SK-N-SH (cell line): Measurements from ENCODE around the gene MYBPH. TPM values are rescaled to one million over a fixed set of nuclear protein-coding genes. Genes with fewer than 3 reads are reported as not detected.

Source experiments
- CTCF ChIA-PET: fragments of 300-600, 350-600 bp; formaldehyde crosslinking; extraction: SDS; loops from one replicate; lab custom pipeline; 2021; lab: Yijun Ruan, JAX
- POLR2A ChIA-PET: fragments of 350-600 bp; sonication (Branson Sonifier 250); formaldehyde crosslinking; extraction: SDS; loops from one replicate; lab custom pipeline; 2020; ENCODE audit warnings: antibody characterized with exemption, inconsistent platforms; lab: Yijun Ruan, JAX
- DNase-seq: peaks from one replicate; pipeline ENCODE4 v3.0.0; 2012
- H2AFZ ChIP-seq: fragments of 200-600 bp; sonication (generic); 2 replicates; pipeline ENCODE4 v1.8.1; 2016; ENCODE audit warnings: antibody characterized with exemption, mild to moderate bottlenecking, low read depth
- H3F3A ChIP-seq: fragments of 200-600 bp; sonication (generic); replicated peaks from 2 replicates; pipeline ENCODE3; 2016; ENCODE audit warnings: antibody characterized with exemption, mild to moderate bottlenecking; ENCODE audit not compliant: insufficient read depth
- H3K27ac ChIP-seq, 2 experiments: fragments of 200-500 bp in 1 of 2; fragments of 200-600 bp in 1 of 2; sonication (Bioruptor generic) in 1 of 2; sonication (generic), shearing (Covaris generic) in 1 of 2; 2 replicates each; pipeline versions ENCODE4 v1.5.1 to v1.6.1; 2014 to 2016; ENCODE audit warnings: low read depth in 2 of 2, inconsistent platforms in 1 of 2, low read length in 1 of 2, mild to moderate bottlenecking in 1 of 2, mixed read lengths in 1 of 2
- H3K27me3 ChIP-seq: fragments of 200-600 bp; sonication (generic), shearing (Covaris generic); 2 replicates; pipeline ENCODE4 v1.6.1; 2016; ENCODE audit warnings: mixed run types; ENCODE audit not compliant: insufficient read depth
- H3K36me3 ChIP-seq, 2 experiments: fragments of 200-500 bp in 1 of 2; fragments of 200-600 bp in 1 of 2; sonication (Bioruptor generic) in 1 of 2; sonication (generic) in 1 of 2; replicated peaks in 1 of 2; 2 replicates each; pipeline versions ENCODE3 to v1.5.1; 2014 to 2016; ENCODE audit warnings: low read length in 1 of 2, mild to moderate bottlenecking in 1 of 2; ENCODE audit not compliant: insufficient read depth in 2 of 2, control insufficient read depth in 1 of 2
- H3K4me1 ChIP-seq, 2 experiments: fragments of 200-500 bp in 1 of 2; fragments of 200-600 bp in 1 of 2; sonication (Bioruptor generic) in 1 of 2; sonication (generic), shearing (Covaris generic) in 1 of 2; 2 replicates each; pipeline versions ENCODE4 v1.5.1 to v1.6.1; 2014 to 2016; ENCODE audit warnings: low read depth in 1 of 2, low read length in 1 of 2, mixed run types in 1 of 2; ENCODE audit not compliant: insufficient read depth in 2 of 2, control insufficient read depth in 1 of 2
- H3K4me2 ChIP-seq: fragments of 200-600 bp; sonication (generic), shearing (Covaris generic); 2 replicates; pipeline ENCODE4 v1.6.1; 2017; ENCODE audit warnings: mixed run types
- H3K4me3 ChIP-seq, 2 experiments: fragments of 200-500 bp in 1 of 2; fragments of 200-600 bp in 1 of 2; sonication (Bioruptor generic) in 1 of 2; sonication (generic), shearing (Covaris generic) in 1 of 2; 2 replicates each; pipeline versions ENCODE4 v1.5.1 to v1.8.1; 2014 to 2016; ENCODE audit warnings: low read depth in 2 of 2, inconsistent platforms in 1 of 2, low read length in 1 of 2, mild to moderate bottlenecking in 1 of 2, mixed read lengths in 1 of 2, moderate library complexity in 1 of 2
- H3K79me2 ChIP-seq: fragments of 200-600 bp; sonication (generic); 2 replicates; pipeline ENCODE4 v1.8.1; 2017; ENCODE audit warnings: mild to moderate bottlenecking; ENCODE audit not compliant: insufficient read depth
- H3K9ac ChIP-seq: fragments of 200-600 bp; sonication (generic); 2 replicates; pipeline ENCODE4 v1.6.1; 2017; ENCODE audit warnings: mixed run types
- H3K9me2 ChIP-seq: fragments of 200-600 bp; sonication (generic); 2 replicates; pipeline ENCODE4 v1.6.1; 2017; ENCODE audit warnings: mixed run types
- H3K9me3 ChIP-seq: fragments of 200-600 bp; sonication (generic); 2 replicates; pipeline ENCODE4 v1.6.1; 2017; ENCODE audit warnings: mixed run types, mild to moderate bottlenecking, moderate library complexity
- H4K20me1 ChIP-seq: fragments of 200-600 bp; sonication (generic); 2 replicates; pipeline ENCODE4 v1.6.1; 2017; ENCODE audit warnings: mild to moderate bottlenecking, mixed run types; ENCODE audit not compliant: insufficient read depth
- CHD2 ChIP-seq: fragments of 150-350 bp; IDR thresholded peaks from 2 replicates; pipeline ENCODE4 v1.6.1; 2018; ENCODE audit warnings: low read length; ENCODE audit not compliant: partially characterized antibody
- ELF1 ChIP-seq: IDR thresholded peaks from 2 replicates; pipeline ENCODE4 v1.4.0; 2012
- EP300 ChIP-seq, 2 experiments: IDR thresholded peaks; 2 replicates each; pipeline versions ENCODE4 v1.4.0 to v1.6.1; 2012; ENCODE audit warnings: borderline replicate concordance in 1 of 2, low read depth in 1 of 2, low read length in 1 of 2
- FOSL2 ChIP-seq: IDR thresholded peaks from 2 replicates; pipeline ENCODE4 v1.4.0; 2012; ENCODE audit warnings: low read depth, mild to moderate bottlenecking, moderate library complexity, borderline replicate concordance
- FOXJ3 ChIP-seq: sonication (generic); formaldehyde crosslinking; IDR thresholded peaks from 2 replicates; pipeline ENCODE4 v1.5.1; 2020; ENCODE audit warnings: mild to moderate bottlenecking, missing genetic modification reagents
- GABPA ChIP-seq: IDR thresholded peaks from 2 replicates; pipeline ENCODE4 v1.4.0; 2012; ENCODE audit warnings: low read depth, mild to moderate bottlenecking
- GATA2 ChIP-seq: sonication (generic); formaldehyde crosslinking; IDR thresholded peaks from 2 replicates; pipeline ENCODE4 v1.5.0; 2020; ENCODE audit warnings: mild to moderate bottlenecking, missing genetic modification reagents
- MEF2A ChIP-seq: IDR thresholded peaks from 2 replicates; pipeline ENCODE4 v1.4.0; 2012; ENCODE audit warnings: low read depth, borderline replicate concordance
- MXI1 ChIP-seq: IDR thresholded peaks from 2 replicates; pipeline ENCODE4 v1.6.1; 2012; ENCODE audit warnings: mild to moderate bottlenecking, low read depth, low read length, improper control_type of control experiment
- NFIC ChIP-seq: IDR thresholded peaks from 2 replicates; pipeline ENCODE4 v1.4.0; 2012; ENCODE audit warnings: borderline replicate concordance
- RAD21 ChIP-seq: IDR thresholded peaks from 2 replicates; pipeline ENCODE4 v1.6.1; 2012; ENCODE audit warnings: mild to moderate bottlenecking, low read length
- RCOR1 ChIP-seq: fragments of 150-350 bp; IDR thresholded peaks from 2 replicates; pipeline ENCODE4 v1.6.1; 2017; ENCODE audit warnings: antibody characterized with exemption, low read length
- TCF12 ChIP-seq: IDR thresholded peaks from 2 replicates; pipeline ENCODE4 v1.4.0; 2012
- TEAD4 ChIP-seq: IDR thresholded peaks from 2 replicates; pipeline ENCODE4 v1.4.0; 2012; ENCODE audit warnings: mild to moderate bottlenecking, borderline replicate concordance; ENCODE audit not compliant: insufficient read depth
- USF1 ChIP-seq: IDR thresholded peaks from 2 replicates; pipeline ENCODE4 v1.4.0; 2012; ENCODE audit warnings: low read depth, borderline replicate concordance
- YY1 ChIP-seq: IDR thresholded peaks from 2 replicates; pipeline ENCODE4 v1.4.0; 2012; ENCODE audit warnings: low read depth, mild to moderate bottlenecking
- WGBS: methylation state at CpG from one replicate; pipeline ENCODE4 v1.1.6; 2017; ENCODE audit warnings: low lambda C conversion rate; 5-methylcytosine and 5-hydroxymethylcytosine counted together
- polyA plus RNA-seq, 3 experiments: library from polyadenylated mRNA; depleted of rRNA; stranded (reverse); fragments of >200 nt; gene quantifications; 2 replicates each; pipeline ENCODE4 v1.2.3, GENCODE V29; 2012
- TF ChIP-seq, protein P1 (sequence below): fragments of 150-350 bp; IDR thresholded peaks from 2 replicates; pipeline ENCODE4 v1.6.1; 2017; ENCODE audit warnings: antibody characterized with exemption, low read length, low read depth, borderline replicate concordance

MYBPH gene
- polyA plus RNA-seq, 1 of the 3 experiments (the other 2 are of a cell fraction) = 0.12 TPM

DNA sequence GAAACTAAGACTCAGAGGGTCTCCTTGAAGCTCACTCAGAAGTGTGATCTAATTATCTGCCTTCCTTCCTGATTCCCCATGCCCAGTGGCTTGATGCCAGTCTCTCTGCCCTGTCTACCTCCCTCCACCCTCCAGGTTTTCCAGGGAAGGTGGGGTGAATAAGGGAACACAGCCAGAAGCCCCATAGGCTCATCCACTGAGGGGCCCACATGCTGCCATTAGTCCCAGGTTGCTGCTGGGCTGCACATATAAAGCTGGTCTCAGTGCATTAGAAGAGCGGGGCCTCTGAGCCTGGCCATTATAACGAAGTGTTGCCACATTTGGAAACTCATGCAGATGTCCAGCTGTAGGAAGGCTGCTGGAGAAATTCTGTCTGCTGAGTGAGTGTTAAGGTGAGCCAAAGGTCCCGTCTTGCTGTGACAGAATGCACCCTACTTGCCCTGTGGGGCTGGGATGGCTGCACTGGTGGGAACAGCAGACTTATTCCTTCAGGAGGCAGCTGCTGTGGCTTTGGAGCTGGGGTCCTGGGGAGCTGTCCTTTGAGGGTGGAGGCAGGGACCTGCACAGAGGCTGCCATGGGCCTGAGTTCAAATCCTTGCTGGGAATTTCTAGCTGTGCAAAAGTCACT, 45.2 kb downstream of the MYBPH start:
- CTCF ChIA-PET = interaction anchor here (0.7 to 26.1 kb wide), 10 partner anchors 11 to 358 kb away, joined by 3 to 602 read pairs (median 14); no protein-coding TSS in a partner anchor
- TF ChIP-seq TEAD4 = no peak
- TF ChIP-seq USF1 = no peak
- TF ChIP-seq YY1 = no peak
- TF ChIP-seq MXI1 = no peak
- no peak for TF ChIP-seq ELF1
- TF ChIP-seq FOSL2 = no peak
- TF ChIP-seq TCF12 = no peak
- TF ChIP-seq FOXJ3 (CRISPR knock-in tag) = no peak
- no peak for TF ChIP-seq CHD2
- TF ChIP-seq, all 33 proteins: peak for 0
- H3K4me3 ChIP-seq = no peak overlapping the region
- H3K9me2 ChIP-seq = no peaks in the 10 kb centered on the region
- 72% methylated on average over 2 of the region's 3 CpGs for WGBS
- POLR2A ChIA-PET = no interaction called here
- H3K36me3 ChIP-seq = no peaks in the 10 kb centered on the region
- peak overlapping the region in 1 of 2 experiments; percentile 82; a peak in 2 of 4 replicates for H3K27ac ChIP-seq
- H3K9ac ChIP-seq = no peak overlapping the region
- peaks cover 10 to 57% of the 10 kb centered on the region in 2 experiments; a peak in 2 of 4 replicates for H3K4me1 ChIP-seq
- no peak overlapping the region for H2AFZ ChIP-seq
- 0 out of 2 replicates have a peak overlapping the region, but pooled peaks have one; percentile 0 for H3K4me2 ChIP-seq
- no peaks in the 10 kb centered on the region for H4K20me1 ChIP-seq
- H3K79me2 ChIP-seq = no peaks in the 10 kb centered on the region
- no peaks in the 10 kb centered on the region for H3K27me3 ChIP-seq
- no peaks in the 10 kb centered on the region for H3K9me3 ChIP-seq
- peak; percentile 66 for DNase-seq
- peaks cover 5% of the 10 kb centered on the region for H3F3A ChIP-seq

DNA sequence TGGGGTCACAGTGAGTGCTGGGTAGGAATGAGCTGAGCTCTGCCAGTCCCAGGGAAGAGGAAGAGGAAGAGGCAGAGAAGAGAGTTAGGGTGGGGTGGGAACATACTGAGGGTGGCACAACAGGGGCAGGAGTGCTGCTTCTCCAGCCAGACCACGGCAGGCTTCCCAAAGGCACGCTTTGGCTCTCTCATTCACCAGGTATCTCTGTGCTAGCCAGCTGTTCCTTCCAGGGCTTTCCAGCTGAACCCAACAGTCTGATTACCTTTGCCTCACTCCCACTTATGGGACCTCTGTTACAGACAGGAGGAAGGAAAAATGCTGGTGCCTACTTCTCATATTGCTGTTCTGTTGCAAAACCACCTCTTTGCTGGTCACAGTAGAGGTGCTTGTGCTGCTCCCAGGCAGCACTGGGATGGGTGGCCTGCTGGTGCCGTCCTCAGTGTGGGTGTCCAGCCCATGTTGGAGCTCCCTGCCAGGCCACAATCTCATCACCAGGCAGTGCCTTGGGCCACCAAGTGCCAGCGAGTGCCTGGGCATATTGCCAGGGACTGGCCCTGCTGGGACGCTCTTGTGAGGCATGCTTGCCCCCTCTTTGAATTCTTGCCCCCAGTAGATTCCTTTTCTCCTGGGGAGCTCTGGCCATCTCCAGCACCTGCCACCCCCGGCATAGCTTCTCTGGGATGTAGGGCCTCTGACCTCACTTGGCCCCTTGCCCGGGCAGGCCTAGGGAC, 46.0 kb downstream of the MYBPH start:
- POLR2A ChIA-PET = no interaction called here
- peak; percentile 82 for DNase-seq
- H4K20me1 ChIP-seq = no peaks in the 10 kb centered on the region
- H2AFZ ChIP-seq = no peak overlapping the region
- H3K27ac ChIP-seq = peak overlapping the region in 1 of 2 experiments; percentile 82; a peak in 2 of 4 replicates
- TF ChIP-seq NFIC (peak; percentile 69), MEF2A (no peak), YY1 (no peak), EP300 (IDR thresholded peaks at IDR 0.05; ENCODE audit: borderline replicate concordance in 1 of 2, low read depth in 1 of 2, low read length in 1 of 2) (0 out of 4 replicates have a peak, but pooled peaks of 1 of the 2 experiments have one; percentile 42), USF1 (no peak), GABPA (no peak), RCOR1 (peak; percentile 76), GATA2 (CRISPR knock-in tag) (peak; percentile 64), RAD21 (peak; percentile 4; the same call in 1 of the 2 replicates)
- TF ChIP-seq, protein P1, sequence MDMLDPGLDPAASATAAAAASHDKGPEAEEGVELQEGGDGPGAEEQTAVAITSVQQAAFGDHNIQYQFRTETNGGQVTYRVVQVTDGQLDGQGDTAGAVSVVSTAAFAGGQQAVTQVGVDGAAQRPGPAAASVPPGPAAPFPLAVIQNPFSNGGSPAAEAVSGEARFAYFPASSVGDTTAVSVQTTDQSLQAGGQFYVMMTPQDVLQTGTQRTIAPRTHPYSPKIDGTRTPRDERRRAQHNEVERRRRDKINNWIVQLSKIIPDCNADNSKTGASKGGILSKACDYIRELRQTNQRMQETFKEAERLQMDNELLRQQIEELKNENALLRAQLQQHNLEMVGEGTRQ = no peak
- TF ChIP-seq, all 33 proteins: peak for 5
- H3K36me3 ChIP-seq = no peaks in the 10 kb centered on the region
- no peak overlapping the region for H3K4me3 ChIP-seq
- H3F3A ChIP-seq = peaks cover 5% of the 10 kb centered on the region
- 33% methylated on average over 5 of the region's 7 CpGs for WGBS
- H3K9me2 ChIP-seq = no peaks in the 10 kb centered on the region
- H3K9ac ChIP-seq = no peak overlapping the region
- CTCF ChIA-PET = interaction anchor here (0.7 to 26.1 kb wide), 11 partner anchors 9 to 139 kb away, joined by 4 to 602 read pairs (median 13); no protein-coding TSS in a partner anchor
- no peaks in the 10 kb centered on the region for H3K9me3 ChIP-seq
- no peaks in the 10 kb centered on the region for H3K27me3 ChIP-seq
- 0 out of 2 replicates have a peak overlapping the region, but pooled peaks have one; percentile 0 for H3K4me2 ChIP-seq
- H3K79me2 ChIP-seq = no peaks in the 10 kb centered on the region
- H3K4me1 ChIP-seq = peaks cover 15 to 65% of the 10 kb centered on the region in 2 experiments
